Inflammatory macrophage treated with lipopolysaccharide for 1 hour (primary cell): ENCODE measurements around the gene VPS37D.
"Not testable (repeated sequence)": the region's sequence is repeated elsewhere in the genome, so short reads cannot be mapped to it uniquely, and the experiment has no call there.

Experiments used
- DNase-seq, 2 donors: peaks; one replicate each; pipeline ENCODE4 v3.0.0-alpha.2; 2020 to 2022

Gene VPS37D

GRCh38 chr7:73667344-73668102 is at the start of gene VPS37D:
VPS37D (plus strand) TSS chr7:73667831; CDS start chr7:73667959, 128 bp downstream.
- peak; percentile 70 to 97 for DNase-seq

- no peak for DNase-seq
These were observed 49.1 kb upstream of the VPS37D start for GRCh38 chr7:73618538-73618937.

GRCh38 chr7:73619394-73619793 is 48.2 kb upstream of the VPS37D start:
- DNase-seq, result not testable (repeated sequence)

- DNase-seq, result no peak
These were observed 46.2 kb upstream of the VPS37D start for GRCh38 chr7:73621168-73622063.

GRCh38 chr7:73622527-73622908 is 45.1 kb upstream of the VPS37D start:
- no peak for DNase-seq

GRCh38 chr7:73622909-73623797 is 44.5 kb upstream of the VPS37D start:
- no peak for DNase-seq

- DNase-seq, result peak; percentile 56 to 80
These were observed 43.6 kb upstream of the VPS37D start, which contains the start of gene MLXIPL for GRCh38 chr7:73623798-73624668. MLXIPL (minus strand) TSS chr7:73624522; CDS start chr7:73624492, 30 bp downstream.

- no peak for DNase-seq
These were observed 43.0 kb upstream of the VPS37D start for GRCh38 chr7:73624669-73625001.

- DNase-seq, result no peak
These were observed 42.4 kb upstream of the VPS37D start for GRCh38 chr7:73625276-73625675.

GRCh38 chr7:73626814-73627213 is 40.8 kb upstream of the VPS37D start:
- no peak for DNase-seq

GRCh38 chr7:73628504-73628903 is 39.1 kb upstream of the VPS37D start:
- no peak for DNase-seq

GRCh38 chr7:73631558-73631957 is 36.1 kb upstream of the VPS37D start:
- no peak for DNase-seq

GRCh38 chr7:73633323-73633722 is 34.3 kb upstream of the VPS37D start:
- DNase-seq, result no peak

GRCh38 chr7:73633844-73634243 is 33.8 kb upstream of the VPS37D start:
- DNase-seq, result no peak

GRCh38 chr7:73635428-73636200 is 32.0 kb upstream of the VPS37D start:
- no peak for DNase-seq

GRCh38 chr7:73638911-73639310 is 28.7 kb upstream of the VPS37D start:
- DNase-seq, result peak in 1 of 2 donors; percentile 7

GRCh38 chr7:73642834-73643233 is 24.8 kb upstream of the VPS37D start:
- no peak for DNase-seq

- no peak for DNase-seq
These were observed 22.8 kb upstream of the VPS37D start for GRCh38 chr7:73644688-73645286.

GRCh38 chr7:73645643-73646174 is 21.9 kb upstream of the VPS37D start:
- DNase-seq, result peak in 1 of 2 donors; percentile 17
